Measurements from ENCODE around the gene CLDN22.

GRCh38 chr4:183332447-183332846 is 12.4 kb upstream of the CLDN22 start:
- TF ChIP-seq CTCF (IDR thresholded peaks at IDR 0.05 in 2 of 3, conservative IDR thresholded peaks at IDR 0.05 in 1 of 3; ENCODE audit: insufficient read depth in 2 of 3, low read depth in 1 of 3, low read length in 3 of 3) (no peak), EGR1 (conservative IDR thresholded peaks at IDR 0.05) (no peak), ZFP1 (CRISPR knock-in tag; IDR thresholded peaks at IDR 0.05) (no peak), NR2C2 (CRISPR knock-in tag; IDR thresholded peaks at IDR 0.05) (no peak), NR2C2 (tag; IDR thresholded peaks at IDR 0.05) (no peak), IRF1 (CRISPR knock-in tag; IDR thresholded peaks at IDR 0.05; ENCODE audit: borderline replicate concordance) (no peak), SMC3 (conservative IDR thresholded peaks at IDR 0.05; ENCODE audit: insufficient read depth, low read depth, low read length) (no peak), DNMT1 (IDR thresholded peaks at IDR 0.05) (no peak), KLF16 (IDR thresholded peaks at IDR 0.05) (no peak), SRF (CRISPR knock-in tag; IDR thresholded peaks at IDR 0.05) (no peak)

Measured in K562 (cell line).